Thyroid gland (tissue), 4 donors: ENCODE measurements around the gene ATOH7. TPM values are rescaled to one million over a fixed set of nuclear protein-coding genes. Genes with fewer than 3 reads are reported as not detected.

Experiments used
- DNase-seq, 2 donors: peaks; one replicate each; pipeline ENCODE4 v3.0.0-alpha.2; 2019
- H3K27ac ChIP-seq, 3 donors: fragments of 200-600 bp; sonication (generic); 1 replicate in 2 of 3; 2 replicates in 1 of 3; pipeline ENCODE4 v1.5.1; 2016 to 2019; ENCODE audit warnings: mild to moderate bottlenecking in 1 of 3, moderate library complexity in 1 of 3
- H3K27me3 ChIP-seq: fragments of 200-600 bp; sonication (generic); one replicate; pipeline ENCODE4 v1.5.1; 2019
- H3K36me3 ChIP-seq, 2 donors: fragments of 200-600 bp; sonication (generic); one replicate each; pipeline ENCODE4 v1.5.1; 2016 to 2019
- H3K4me1 ChIP-seq, 2 donors: fragments of 200-600 bp; sonication (generic); one replicate each; pipeline ENCODE4 v1.5.1; 2017 to 2019
- H3K4me3 ChIP-seq, 3 donors: fragments of 200-600 bp; sonication (generic); replicated peaks in 1 of 3; 1 replicate in 2 of 3; 2 replicates in 1 of 3; pipeline ENCODE4 v1.5.1; 2016; ENCODE audit warnings: mild to moderate bottlenecking in 1 of 3
- H3K9me3 ChIP-seq: fragments of 200-600 bp; sonication (generic); one replicate; pipeline ENCODE4 v1.5.1; 2017
- POLR2A ChIP-seq, 2 donors: fragments of 450-650 bp; IDR thresholded peaks; one replicate each; pipeline ENCODE4 v1.6.1; 2017; ENCODE audit warnings: antibody characterized with exemption in 2 of 2, mild to moderate bottlenecking in 2 of 2, moderate library complexity in 1 of 2
- WGBS, 2 donors: methylation state at CpG; one replicate each; pipeline ENCODE4 v1.1.5; 2017; 5-methylcytosine and 5-hydroxymethylcytosine counted together
- intact Hi-C: fragments of 100-400 bp; cut with DNase I; formaldehyde crosslinking; loops from one replicate; pipeline ENCODE4 v1.15.1; 2023
- total RNA-seq, 4 donors: library from RNA; depleted of rRNA; stranded (reverse); fragments of >200 nt; gene quantifications; one replicate each; pipeline ENCODE4 v1.2.3, GENCODE V29; 2016
- TF ChIP-seq, protein P1 (sequence below), 6 experiments: fragments of 200-600 bp in 3 of 6; fragments of 450-650 bp in 3 of 6; sonication (generic) in 3 of 6; IDR thresholded peaks; one replicate each; pipeline ENCODE4 v1.5.1; 2016 to 2019; ENCODE audit warnings: antibody characterized with exemption in 6 of 6, mild to moderate bottlenecking in 2 of 6, inconsistent platforms in 1 of 6, moderate library complexity in 1 of 6

ATOH7 gene
- total RNA-seq, 4 donors from 2014 or later: not detected

GRCh38 chr10:68272833-68273232 lies 40.9 kb upstream of the ATOH7 start:
- TF ChIP-seq POLR2A (IDR thresholded peaks at IDR 0.05): no peak
- TF ChIP-seq, protein P1, sequence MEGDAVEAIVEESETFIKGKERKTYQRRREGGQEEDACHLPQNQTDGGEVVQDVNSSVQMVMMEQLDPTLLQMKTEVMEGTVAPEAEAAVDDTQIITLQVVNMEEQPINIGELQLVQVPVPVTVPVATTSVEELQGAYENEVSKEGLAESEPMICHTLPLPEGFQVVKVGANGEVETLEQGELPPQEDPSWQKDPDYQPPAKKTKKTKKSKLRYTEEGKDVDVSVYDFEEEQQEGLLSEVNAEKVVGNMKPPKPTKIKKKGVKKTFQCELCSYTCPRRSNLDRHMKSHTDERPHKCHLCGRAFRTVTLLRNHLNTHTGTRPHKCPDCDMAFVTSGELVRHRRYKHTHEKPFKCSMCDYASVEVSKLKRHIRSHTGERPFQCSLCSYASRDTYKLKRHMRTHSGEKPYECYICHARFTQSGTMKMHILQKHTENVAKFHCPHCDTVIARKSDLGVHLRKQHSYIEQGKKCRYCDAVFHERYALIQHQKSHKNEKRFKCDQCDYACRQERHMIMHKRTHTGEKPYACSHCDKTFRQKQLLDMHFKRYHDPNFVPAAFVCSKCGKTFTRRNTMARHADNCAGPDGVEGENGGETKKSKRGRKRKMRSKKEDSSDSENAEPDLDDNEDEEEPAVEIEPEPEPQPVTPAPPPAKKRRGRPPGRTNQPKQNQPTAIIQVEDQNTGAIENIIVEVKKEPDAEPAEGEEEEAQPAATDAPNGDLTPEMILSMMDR (IDR thresholded peaks at IDR 0.05): no peak
- no peak for DNase-seq
- Histone ChIP-seq H3K36me3 (no peaks in the 10 kb centered on the region), H3K27ac (no peak overlapping the region), H3K4me3 (no peak overlapping the region), H3K4me1 (no peaks in the 10 kb centered on the region), H3K27me3 (no peaks in the 10 kb centered on the region), H3K9me3 (no peaks in the 10 kb centered on the region)
- intact Hi-C loops: no loop called here

- H3K4me1 ChIP-seq: no peaks in the 10 kb centered on the region
- DNase-seq: no peak
- H3K27ac ChIP-seq: no peak overlapping the region
- TF ChIP-seq POLR2A (IDR thresholded peaks at IDR 0.05): no peak
- TF ChIP-seq, protein P1 (IDR thresholded peaks at IDR 0.05): no peak
- intact Hi-C loops: no loop called here
- 66 to 72% methylated on average over 7 of the region's 7 CpGs for WGBS, 2 donors
- H3K36me3 ChIP-seq: no peaks in the 10 kb centered on the region
- H3K9me3 ChIP-seq: no peaks in the 10 kb centered on the region
- H3K4me3 ChIP-seq: no peak overlapping the region
- H3K27me3 ChIP-seq: no peaks in the 10 kb centered on the region
Observed at GRCh38 chr10:68271196-68271882, 39.4 kb upstream of the ATOH7 start.

DNA sequence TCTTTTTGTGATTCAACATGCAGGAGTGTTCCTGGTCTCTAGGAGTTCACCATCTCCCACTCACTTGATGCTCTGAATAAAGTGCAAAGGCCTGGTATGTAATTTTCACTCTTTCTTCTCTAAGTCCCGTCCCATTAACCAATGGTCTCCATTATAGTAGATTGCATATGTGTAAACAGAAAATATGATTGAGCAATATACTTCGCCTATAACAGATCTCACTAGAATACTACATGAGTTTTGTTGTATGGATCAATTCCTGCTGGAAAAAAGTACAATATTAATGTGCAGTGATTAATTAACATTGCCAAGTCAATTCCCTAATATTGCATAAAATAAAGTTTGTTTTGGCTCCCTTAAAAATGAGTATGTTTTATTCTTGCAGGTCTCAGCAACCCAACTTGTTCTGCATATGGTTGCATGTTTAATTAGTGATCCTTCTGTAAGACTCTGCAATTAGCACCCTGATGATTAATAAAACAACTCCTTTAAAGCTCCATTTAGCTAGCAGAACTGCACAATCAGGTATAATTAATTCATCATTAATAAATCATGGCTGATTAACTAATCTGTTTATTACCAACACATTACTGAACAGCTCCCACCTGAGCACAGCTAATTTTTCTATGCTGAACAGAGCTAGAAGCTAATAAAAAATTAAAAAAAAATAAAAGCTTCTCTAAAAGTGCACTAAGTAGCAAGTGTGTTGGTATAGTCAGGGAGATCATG lies 37.8 kb upstream of the ATOH7 start:
- Histone ChIP-seq H3K4me3 (no peak overlapping the region), H3K27ac (no peak overlapping the region), H3K4me1 (no peaks in the 10 kb centered on the region), H3K9me3 (no peaks in the 10 kb centered on the region), H3K27me3 (no peaks in the 10 kb centered on the region), H3K36me3 (no peaks in the 10 kb centered on the region)
- intact Hi-C loops: no loop called here
- DNase-seq: no peak
- TF ChIP-seq POLR2A (IDR thresholded peaks at IDR 0.05): no peak
- TF ChIP-seq, protein P1 (IDR thresholded peaks at IDR 0.05): no peak
- WGBS, 2 donors: 92 to 94% methylated on average over 2 of the region's 2 CpGs

- no peaks in the 10 kb centered on the region for H3K9me3 ChIP-seq
- no peaks in the 10 kb centered on the region for H3K27me3 ChIP-seq
- no peak overlapping the region for H3K4me3 ChIP-seq
- peak; percentile 73 to 77 for DNase-seq
- TF ChIP-seq POLR2A (IDR thresholded peaks at IDR 0.05): no peak
- TF ChIP-seq, protein P1 (IDR thresholded peaks at IDR 0.05): no peak
- WGBS, 2 donors: 61 to 63% methylated on average over 7 of the region's 8 CpGs
- H3K27ac ChIP-seq: no peak overlapping the region
- H3K36me3 ChIP-seq: no peaks in the 10 kb centered on the region
- H3K4me1 ChIP-seq: peaks cover 0 to 5% of the 10 kb centered on the region in 2 donors
- intact Hi-C loops: no loop called here
Observed at GRCh38 chr10:68261132-68261856, 29.4 kb upstream of the ATOH7 start.

DNA sequence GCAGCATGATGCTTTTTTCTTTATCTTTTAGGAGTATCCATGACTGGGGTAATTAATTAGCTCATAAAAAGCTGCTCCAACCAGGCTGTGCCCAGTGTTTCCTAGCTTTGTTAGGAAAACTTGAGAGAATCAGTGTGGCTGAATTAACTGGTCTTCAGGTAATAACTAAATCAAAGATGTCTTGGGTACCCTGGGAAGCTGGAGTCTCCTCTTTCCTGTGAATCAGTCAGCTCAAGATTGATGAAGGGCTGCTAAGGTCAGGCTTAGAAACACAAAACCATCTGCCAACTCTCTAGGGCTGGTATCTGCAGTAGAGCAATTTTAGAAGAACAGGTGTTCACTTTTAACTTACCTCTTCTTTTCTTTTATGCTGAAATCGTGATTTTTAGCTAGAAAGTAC lies 21.4 kb upstream of the ATOH7 start:
- intact Hi-C loops: no loop called here
- no peaks in the 10 kb centered on the region for H3K27me3 ChIP-seq
- no peaks in the 10 kb centered on the region for H3K4me1 ChIP-seq
- DNase-seq: no peak
- no peaks in the 10 kb centered on the region for H3K9me3 ChIP-seq
- H3K4me3 ChIP-seq: no peak overlapping the region
- TF ChIP-seq, protein P1 (IDR thresholded peaks at IDR 0.05): no peak
- no peaks in the 10 kb centered on the region for H3K36me3 ChIP-seq
- 21 to 35% methylated on average over 1 of the region's 1 CpG for WGBS, 2 donors
- H3K27ac ChIP-seq: no peak overlapping the region
